OCI-LY1 (cell line): ENCODE measurements around the gene NTRK3.

Experiments used
- EZH2 ChIP-seq: fragments of 200-600 bp; sonication (generic), shearing (Covaris generic); IDR thresholded peaks from 2 replicates; pipeline ENCODE4 v1.8.0; 2017; ENCODE audit warnings: borderline replicate concordance, mixed run types, mild to moderate bottlenecking, antibody characterized with exemption, low read length, moderate library complexity, mixed read lengths
- TF ChIP-seq, protein P1 (sequence below): fragments of 200-600 bp; sonication (generic), shearing (Covaris generic); IDR thresholded peaks from 2 replicates; pipeline ENCODE4 v1.5.1; 2017; ENCODE audit warnings: mild to moderate bottlenecking, antibody characterized with exemption, low read length, moderate library complexity, mixed read lengths

DNA sequence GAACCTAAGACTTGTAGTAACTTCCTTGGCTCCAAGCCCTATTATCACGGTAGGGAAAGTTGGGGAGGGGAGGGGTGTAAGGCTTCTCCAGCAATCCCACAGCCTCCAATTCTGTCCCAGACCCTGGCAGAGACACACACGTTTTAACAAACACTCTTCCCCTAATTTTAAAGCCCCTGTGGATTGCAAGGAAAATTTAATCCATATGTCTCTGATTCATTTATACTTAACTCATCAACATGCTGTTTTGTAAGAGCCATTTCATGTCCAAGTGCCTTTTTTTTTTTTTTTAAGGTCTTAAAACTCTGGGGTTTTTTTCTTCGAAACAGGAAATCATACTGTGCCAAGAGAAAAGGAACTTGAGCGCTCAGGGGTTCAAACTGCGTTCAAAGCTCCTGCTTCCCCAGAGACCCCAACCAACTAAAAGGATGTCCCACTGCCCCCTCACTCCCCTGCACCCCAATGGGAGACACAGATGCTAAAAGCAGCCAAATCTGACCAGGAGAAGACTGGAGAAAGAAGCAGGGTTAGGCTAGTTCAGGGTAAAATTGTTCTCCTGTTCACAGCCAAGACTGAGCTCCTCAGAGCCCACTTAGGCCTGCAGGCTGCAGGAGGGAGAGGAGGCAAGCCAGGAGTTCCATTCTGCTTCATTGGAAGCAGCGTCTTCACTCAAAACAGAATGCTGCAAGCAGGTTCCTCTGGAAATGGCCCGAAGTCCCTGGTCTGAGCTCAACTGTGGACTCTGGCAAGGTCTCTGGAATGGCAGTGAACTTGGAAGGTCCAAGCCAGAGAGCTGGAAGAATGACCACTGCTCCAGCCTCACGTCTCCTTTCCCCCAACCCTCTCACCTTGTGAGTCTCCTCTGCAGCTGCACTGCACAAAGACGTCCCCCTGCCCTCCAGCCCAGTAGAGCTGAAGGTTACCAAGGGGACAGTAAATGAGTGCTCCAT lies 172.5 kb downstream of the NTRK3 start:
- TF ChIP-seq, protein P1, sequence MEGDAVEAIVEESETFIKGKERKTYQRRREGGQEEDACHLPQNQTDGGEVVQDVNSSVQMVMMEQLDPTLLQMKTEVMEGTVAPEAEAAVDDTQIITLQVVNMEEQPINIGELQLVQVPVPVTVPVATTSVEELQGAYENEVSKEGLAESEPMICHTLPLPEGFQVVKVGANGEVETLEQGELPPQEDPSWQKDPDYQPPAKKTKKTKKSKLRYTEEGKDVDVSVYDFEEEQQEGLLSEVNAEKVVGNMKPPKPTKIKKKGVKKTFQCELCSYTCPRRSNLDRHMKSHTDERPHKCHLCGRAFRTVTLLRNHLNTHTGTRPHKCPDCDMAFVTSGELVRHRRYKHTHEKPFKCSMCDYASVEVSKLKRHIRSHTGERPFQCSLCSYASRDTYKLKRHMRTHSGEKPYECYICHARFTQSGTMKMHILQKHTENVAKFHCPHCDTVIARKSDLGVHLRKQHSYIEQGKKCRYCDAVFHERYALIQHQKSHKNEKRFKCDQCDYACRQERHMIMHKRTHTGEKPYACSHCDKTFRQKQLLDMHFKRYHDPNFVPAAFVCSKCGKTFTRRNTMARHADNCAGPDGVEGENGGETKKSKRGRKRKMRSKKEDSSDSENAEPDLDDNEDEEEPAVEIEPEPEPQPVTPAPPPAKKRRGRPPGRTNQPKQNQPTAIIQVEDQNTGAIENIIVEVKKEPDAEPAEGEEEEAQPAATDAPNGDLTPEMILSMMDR: no peak
- TF ChIP-seq EZH2: no peak
